GM21447 (cell line): ENCODE measurements around the gene NPAS3.
A peak's percentile ranks its signal among the peaks of the same experiment; 100 is the strongest.

ENCODE experiments used
- ATAC-seq: cut with Tn5 transposase; IDR thresholded peaks from one replicate; pipeline ENCODE4 v1.9.1; 2021; ENCODE audit not compliant: unreplicated experiment

The NPAS3 gene

DNA sequence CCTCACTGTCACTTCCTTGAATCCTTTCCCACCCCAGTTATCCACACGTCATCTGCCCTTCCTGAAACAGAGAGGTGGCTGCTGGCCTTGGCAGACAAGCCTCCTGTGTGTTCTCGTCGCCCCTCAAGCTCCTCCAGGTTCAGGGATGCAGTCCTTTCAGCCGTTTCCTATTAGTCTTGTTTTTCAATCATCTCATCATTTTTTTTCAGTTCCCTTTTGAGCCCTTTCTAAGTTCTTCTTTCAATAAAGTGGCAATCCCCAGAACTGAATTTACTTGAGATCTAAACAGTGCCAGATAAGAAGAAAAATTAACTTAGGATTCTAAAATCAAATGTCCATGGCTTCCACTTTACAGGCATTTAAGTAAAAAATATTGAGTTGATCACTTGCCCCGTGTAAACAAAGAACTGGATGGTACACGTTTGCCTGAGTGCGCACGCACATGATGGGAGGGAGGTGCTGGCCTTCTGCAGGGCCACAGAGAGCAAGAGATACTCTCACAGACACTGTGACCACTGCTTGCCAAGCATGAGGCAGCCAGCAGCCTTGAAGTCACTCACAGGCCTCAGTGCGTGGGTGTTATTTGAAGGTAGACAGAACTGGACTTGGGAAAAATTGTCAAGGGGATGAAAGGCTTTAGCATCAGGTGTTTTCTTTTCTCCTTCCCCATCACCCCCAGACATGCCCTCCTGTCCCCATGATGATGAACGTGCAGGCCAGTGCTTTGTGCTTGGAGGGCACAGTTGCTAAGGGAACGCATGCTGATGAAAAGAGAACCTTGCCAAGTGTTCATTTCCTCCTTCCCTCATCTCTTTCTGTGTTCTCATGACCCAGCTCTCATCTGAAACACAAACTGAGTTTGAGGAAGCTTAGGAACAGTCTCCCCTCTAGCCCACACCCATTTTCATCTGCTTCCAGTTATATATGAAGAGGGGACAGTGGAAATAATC lies 603.9 kb downstream of the NPAS3 start:
- ATAC-seq = no peak

DNA sequence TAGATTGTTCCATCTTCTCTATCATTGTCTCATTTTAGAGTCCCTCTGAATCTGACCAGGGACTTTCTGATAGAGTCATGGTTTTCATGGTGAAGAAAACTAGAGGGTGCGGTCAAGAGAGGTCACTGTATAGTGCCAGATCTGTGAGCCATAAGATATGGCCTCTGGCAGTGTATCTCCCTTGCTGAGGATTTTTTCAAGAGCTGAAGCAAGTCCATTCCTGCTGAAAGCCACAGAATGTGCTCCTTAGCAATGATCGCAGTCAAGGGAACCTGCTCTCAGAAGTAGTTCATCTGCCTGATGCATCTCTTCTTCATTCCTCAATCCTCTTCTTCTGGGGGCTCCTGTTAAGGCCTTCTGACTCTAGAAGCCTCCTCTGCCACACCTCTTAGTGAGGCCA lies 607.0 kb downstream of the NPAS3 start:
- no peak for ATAC-seq

GRCh38 chr14:33548606-33549005 lies 609.9 kb downstream of the NPAS3 start:
- ATAC-seq = no peak

GRCh38 chr14:33551963-33552362 lies 613.3 kb downstream of the NPAS3 start:
- ATAC-seq = no peak

DNA sequence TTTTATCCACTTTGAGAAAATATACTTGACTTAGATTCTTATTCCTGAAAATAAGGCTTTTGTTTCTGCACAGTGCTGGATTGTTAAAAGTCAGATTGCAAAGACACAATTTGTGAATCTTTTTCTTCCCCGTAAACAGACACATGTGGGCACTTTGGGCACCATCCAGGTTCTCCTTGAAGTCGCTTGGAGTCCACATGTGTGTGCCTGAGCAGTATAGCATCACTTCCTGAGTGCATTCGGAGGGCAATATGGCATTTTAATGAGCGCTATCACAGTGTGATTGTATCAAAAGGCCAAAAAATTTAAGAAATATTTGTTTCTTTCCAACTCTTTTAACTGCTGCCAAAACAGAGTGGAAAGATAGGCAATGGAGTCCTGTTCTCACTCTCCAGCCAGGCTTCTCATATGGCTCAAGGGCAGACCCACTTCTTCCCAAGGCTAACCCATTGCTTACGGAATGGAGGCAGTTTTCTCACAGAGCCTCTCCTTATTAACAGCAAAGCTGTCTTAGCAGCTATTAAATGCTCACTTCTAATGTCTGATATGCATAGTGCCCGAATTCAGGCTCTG lies 615.1 kb downstream of the NPAS3 start:
- ATAC-seq = no peak

- ATAC-seq = no peak
These were observed 616.3 kb downstream of the NPAS3 start for GRCh38 chr14:33554988-33555387.

DNA sequence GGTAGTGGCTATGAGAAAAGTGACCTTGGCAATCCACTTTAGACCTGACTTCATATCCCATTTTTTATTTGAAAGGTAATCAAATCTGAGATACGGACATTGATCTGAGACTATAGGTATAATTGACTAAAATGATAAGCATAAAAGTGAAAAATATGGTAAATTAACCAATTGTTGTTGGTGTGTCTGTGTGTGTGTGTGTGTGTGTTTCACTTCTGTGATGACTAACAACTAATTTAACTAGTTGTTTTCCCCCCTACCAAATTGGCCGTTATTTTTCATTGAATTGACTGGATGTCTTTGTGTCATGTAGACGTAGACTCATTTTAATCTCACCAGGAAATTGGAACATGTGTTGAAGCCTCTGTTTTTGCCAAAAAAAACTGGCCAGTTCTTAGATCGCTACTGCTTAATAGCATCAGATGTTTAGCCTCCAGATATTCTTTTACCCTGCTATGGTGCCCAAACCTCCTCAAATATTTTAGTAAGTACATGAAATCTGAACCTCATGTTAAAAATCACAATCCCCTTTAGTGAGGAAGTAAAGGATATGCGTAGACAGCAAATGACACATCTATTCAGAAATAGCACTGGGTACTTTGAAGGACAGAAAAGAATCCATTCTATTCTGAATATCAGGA lies 617.2 kb downstream of the NPAS3 start:
- no peak for ATAC-seq

DNA sequence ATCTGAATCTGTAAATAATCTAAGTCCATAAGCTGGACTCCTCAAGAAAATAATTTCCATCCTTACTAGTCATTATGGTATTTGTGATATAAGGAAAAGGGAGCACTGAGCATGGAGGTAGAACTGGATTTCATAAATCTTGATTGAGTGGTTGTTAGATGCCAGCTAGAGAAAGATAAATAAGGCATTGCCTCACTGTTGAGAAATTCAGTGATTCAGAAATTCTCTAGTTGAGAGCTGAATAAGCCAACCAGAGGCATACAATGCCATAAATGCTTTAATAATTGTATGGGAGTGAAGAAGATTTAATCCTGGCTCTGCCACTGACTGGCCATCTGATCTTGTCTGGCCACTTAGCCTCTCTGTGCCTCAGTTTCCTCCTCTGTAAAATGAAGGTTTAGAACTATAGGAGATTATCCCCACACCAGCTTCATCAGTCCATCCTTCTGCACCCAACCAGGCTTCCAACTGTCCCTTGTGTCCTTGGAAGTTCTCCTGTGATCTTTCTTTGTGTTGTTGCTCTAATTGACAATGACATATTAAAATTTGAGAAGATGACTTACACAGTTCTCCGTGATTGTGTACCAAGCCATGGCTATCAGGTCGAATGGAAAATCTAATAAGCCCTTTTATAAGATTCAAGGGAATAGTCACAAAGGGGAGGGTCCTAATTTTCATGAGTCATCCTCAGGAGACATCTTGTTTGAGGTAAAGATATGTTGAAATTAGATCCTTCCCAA lies 617.9 kb downstream of the NPAS3 start:
- ATAC-seq = no peak

DNA sequence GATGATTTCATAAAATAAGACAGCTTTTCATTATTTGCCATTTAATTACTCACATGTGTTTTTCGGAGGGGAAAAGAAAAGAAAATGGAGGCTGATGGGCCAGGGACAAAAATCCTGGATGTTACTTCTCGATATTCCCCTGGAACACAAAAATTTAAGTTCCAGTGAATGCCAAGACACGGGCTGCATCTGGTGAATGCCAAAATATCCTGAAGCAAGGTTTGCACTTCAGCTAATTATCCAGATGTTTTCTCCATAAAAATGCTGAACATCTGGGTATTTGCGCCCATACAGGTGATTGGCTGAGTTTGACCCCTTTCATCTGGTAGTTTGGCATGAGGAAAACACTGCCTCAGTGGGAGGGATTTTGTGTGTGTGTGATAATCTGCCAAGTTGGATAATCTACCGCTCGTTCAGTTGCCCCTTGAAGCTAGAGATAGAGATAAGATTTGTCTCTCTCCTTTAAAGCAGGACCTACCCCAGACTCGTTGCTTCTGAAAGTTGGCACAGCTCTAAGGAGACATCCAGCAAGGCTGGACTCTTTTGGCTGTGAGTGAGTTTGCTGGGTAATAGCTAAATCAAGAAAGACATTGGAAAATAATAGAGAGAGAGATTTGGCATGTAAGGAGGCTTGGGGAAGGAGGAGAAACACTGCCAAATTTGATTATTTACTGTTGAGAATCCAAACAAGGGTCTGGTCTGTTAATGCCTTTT lies 622.2 kb downstream of the NPAS3 start:
- ATAC-seq = no peak

GRCh38 chr14:33561488-33562175 lies 623.0 kb downstream of the NPAS3 start:
- no peak for ATAC-seq

DNA sequence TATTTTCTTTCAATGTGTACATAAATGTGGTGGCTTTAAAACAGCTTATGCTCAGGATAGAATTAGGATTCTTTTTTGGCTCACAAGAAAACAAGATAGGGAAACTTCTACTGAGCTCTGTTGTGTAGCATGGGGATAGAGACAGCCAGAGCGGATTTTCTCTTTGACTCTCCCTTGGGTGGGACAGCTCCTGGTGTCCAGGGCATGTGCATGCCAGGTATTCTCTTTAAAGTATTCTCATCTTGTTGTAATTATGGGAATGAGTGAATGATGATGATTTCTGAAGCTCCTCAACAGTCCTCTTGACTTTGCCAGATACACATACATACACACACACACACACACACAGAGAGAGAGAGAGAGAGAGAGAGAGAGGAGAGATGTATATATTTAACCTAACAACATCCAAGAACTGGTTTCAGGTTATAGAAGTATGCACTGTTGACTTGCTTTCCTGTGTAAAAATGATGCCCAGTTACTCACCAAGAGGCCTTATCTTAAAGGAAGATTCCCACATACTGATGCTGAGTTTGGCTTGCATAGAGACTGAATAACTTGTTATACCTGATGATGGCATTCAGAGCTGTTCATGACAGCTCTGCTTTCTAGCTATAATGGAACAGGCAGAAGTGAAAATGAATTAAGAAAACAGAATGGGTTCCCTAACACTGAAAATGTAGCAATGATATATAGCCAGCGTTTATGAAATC lies 624.7 kb downstream of the NPAS3 start:
- ATAC-seq = no peak

DNA sequence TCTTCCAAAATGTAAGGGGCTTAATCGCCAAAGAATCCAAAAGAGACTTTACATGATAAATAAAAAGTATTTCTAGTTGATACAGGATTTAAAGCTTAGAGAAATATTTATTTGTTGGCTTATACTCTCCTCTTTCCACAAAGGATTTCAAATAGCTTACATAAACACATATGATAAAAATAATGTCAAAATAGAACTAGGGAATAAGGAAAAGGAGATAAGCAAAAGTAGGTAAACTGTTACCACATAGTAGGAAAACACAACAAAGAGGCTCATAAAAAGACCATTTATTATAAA lies 625.2 kb downstream of the NPAS3 start:
- ATAC-seq = no peak

DNA sequence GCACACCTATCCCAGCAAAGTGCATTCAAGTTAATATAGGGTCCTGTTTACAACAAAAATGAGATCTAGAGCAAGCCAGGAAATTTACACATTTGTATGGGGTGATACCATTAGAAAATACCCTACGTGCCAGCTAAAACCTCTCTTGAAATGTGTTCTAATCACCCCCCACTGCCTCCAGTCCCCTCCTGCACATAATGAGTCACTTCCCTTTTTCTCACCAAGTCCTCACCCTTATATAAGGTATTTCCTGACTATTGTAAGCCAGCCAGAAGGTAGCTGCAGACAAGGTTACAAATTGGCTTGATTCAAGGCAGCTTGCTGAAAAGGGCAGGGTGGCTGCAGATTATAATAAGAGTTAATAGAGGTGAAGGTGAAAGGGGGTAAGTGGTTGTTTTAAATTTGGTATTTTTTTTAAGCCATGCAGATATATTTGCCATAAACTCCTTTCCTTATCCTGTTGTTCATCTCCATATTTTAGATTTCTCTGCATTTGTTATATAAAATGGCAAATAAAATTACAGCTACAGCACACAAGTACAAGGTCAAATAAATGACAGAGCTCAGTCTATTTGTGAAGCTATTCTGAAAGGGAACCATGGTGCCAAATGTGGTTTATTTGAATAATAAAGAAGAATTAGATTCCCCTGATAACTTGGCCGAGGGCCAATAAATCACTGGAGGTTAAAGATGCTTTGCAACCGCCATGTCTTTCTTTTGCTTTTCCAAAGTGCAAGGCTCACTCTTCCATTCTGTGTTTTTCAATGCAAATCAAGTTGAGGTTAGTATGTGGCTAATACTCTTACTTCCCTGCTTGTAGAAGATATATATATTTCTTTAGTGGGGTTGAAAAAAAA lies 626.3 kb downstream of the NPAS3 start:
- peak; percentile 63 for ATAC-seq

- no peak for ATAC-seq
These were observed 627.4 kb downstream of the NPAS3 start for GRCh38 chr14:33566082-33566481.

- no peak for ATAC-seq
These were observed 628.5 kb downstream of the NPAS3 start for GRCh38 chr14:33567023-33567728.

DNA sequence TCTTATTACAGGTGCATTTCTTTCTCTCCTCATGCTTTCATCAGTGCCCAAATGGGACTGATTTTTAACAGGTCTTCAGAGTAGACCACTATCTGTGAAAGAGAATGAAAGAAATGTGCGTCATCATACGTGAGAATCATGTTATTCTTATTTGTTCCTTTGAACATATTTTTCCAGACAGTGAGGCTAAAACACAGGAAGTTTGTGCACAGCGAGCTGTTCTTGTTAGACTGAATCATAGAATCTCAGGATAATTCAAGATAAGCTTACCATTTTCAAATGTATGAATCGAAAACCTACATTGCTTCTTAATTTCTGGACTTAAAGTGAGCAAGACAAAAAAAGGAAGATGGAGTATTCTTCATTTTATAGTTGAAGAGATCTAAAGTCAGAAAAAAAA lies 629.1 kb downstream of the NPAS3 start:
- ATAC-seq = no peak

GRCh38 chr14:33568935-33569579 lies 630.4 kb downstream of the NPAS3 start:
- ATAC-seq = no peak
